NCI-H1417 treated with DMSO at 0.1 percent for 48 hours (cell line): Measurements from ENCODE around the gene CLEC18C.
"Not testable (repeated sequence)": the region's sequence is repeated elsewhere in the genome, so short reads cannot be mapped to it uniquely, and the experiment has no call there.

Source experiments
- DNase-seq: peaks from one replicate; lab custom pipeline; 2025; lab: John Stamatoyannopoulos, UW

The CLEC18C gene

GRCh38 chr16:70173212-70173837, at the start of gene CLEC18C:
CLEC18C (plus strand) TSS chr16:70173787; CDS start chr16:70174279, 492 bp downstream.
- not testable (repeated sequence) for DNase-seq

DNA sequence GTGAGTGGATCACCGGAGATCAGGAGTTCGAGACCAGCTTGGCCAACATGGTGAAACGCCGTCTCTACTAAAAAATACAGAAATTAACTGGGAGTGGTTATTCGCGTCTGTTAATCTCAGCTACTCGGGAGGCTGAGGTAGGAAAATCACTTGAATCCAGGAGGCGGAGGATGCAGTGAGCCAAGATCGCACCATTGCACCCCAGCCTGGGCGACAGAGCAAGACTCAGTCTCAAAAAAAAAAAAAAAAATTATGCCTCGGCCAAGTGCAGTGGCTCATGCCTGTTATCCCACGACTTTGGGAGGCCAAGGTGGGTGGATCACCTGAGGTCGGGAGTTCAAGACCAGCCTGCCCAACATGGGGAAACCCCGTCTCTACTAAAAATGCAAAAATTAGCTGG, 49.8 kb upstream of the CLEC18C start:
- not testable (repeated sequence) for DNase-seq

GRCh38 chr16:70126226-70126625, 47.4 kb upstream of the CLEC18C start:
- not testable (repeated sequence) for DNase-seq

- not testable (repeated sequence) for DNase-seq
These were observed 45.9 kb upstream of the CLEC18C start for GRCh38 chr16:70127706-70128105.

- not testable (repeated sequence) for DNase-seq
These were observed 44.7 kb upstream of the CLEC18C start for GRCh38 chr16:70128844-70129243.

- not testable (repeated sequence) for DNase-seq
These were observed 37.8 kb upstream of the CLEC18C start for GRCh38 chr16:70135796-70136195.

DNA sequence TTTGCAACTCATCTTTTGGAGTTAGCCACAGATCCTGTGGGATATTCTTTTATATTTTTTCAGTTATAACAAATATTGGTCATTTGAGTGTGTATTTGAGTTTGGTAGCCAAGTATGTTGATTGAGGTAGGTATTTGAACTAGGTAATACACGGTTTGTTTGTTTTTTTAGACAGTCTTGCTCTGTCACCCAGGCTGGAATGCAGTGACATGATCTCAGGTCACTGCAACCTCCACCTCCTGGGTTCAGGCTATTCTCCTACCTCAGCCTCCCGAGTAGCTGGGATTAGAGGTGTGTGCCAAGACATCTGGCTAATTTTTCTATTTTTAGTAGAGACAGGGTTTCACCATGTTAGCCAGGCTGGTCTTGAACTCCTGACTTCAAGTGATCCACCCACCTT, 37.0 kb upstream of the CLEC18C start:
- not testable (repeated sequence) for DNase-seq

GRCh38 chr16:70142739-70143138, 30.8 kb upstream of the CLEC18C start:
- DNase-seq: not testable (repeated sequence)

- not testable (repeated sequence) for DNase-seq
These were observed 30.2 kb upstream of the CLEC18C start for GRCh38 chr16:70143231-70143895.

- not testable (repeated sequence) for DNase-seq
These were observed 25.7 kb upstream of the CLEC18C start for GRCh38 chr16:70147853-70148252.

GRCh38 chr16:70148453-70148852, 25.1 kb upstream of the CLEC18C start:
- DNase-seq: not testable (repeated sequence)

DNA sequence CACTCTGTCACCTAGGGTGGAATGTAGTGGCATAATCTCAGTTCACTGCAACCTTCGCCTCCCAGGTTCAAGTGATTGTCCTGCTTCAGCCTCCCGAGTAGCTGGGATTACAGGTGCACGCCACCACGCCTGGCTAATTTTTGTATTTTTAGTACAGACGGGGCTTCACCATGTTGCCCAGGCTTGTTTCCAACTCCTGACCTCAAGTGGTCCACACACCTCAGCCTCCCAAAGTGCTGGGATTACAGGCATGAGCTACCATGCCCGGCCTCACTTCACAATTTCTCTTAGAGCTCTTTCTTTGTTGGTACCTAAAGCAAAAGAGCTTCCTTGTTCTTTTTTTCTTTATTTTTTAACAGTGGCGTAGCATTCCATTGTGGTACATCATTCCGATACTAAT, 24.3 kb upstream of the CLEC18C start:
- not testable (repeated sequence) for DNase-seq

- DNase-seq: no peak
These were observed 22.2 kb upstream of the CLEC18C start for GRCh38 chr16:70151391-70151790.

GRCh38 chr16:70151941-70152509, 21.6 kb upstream of the CLEC18C start:
- no peak for DNase-seq

DNA sequence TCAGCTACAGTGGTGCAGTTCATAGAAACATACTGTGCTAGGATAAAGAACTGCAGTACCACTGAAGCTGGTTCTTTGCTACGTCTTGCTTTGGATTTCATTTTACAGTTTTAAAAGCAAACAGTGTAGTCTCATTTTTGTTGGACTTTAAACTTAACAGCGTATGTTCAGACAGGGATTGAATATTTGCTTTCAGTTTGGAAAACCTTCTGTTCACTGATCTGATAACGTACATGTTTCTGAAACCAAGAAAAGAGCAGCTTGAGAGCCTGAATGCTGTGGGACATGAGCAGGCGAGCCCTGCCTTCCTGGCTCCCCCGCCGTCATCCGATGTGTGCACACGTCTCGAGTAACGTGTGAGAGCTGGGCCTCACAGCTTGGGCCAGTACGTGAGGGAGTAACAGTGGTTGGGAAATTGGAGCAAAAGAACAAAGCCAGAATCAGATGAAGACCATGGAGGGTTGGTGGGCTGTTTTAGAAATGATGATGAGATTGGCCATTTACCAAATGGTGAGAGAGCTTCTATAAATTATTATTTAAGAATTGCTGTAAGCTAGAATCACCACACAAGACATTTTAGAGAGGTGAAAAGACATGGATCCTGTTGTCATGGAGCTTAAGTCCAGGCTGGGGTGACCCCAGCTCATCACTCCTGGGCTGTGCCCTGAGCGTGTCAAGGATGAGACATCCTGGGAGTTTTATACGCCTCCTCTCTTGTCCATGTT, 20.8 kb upstream of the CLEC18C start:
- no peak for DNase-seq

DNA sequence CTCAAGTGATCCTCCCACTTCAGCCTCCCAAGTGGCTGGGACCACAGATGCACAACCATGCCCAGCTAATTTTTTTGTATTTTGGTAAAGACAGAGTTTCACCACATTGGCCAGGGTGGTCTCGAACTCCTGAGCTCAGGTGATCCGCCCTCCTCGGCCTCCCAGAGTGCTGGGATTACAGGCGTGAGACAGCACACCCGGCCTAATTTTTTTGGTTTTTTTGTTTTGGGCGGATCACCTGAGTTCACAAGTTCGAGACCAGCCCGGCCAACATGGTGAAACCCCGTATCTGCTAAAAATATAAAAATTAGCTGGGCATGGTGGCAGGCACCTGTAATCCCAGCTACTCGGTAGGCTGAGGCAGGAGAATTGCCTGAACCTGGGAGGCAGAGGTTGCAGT, 18.9 kb upstream of the CLEC18C start:
- not testable (repeated sequence) for DNase-seq

GRCh38 chr16:70156207-70156978, 17.2 kb upstream of the CLEC18C start:
- DNase-seq: no peak

DNA sequence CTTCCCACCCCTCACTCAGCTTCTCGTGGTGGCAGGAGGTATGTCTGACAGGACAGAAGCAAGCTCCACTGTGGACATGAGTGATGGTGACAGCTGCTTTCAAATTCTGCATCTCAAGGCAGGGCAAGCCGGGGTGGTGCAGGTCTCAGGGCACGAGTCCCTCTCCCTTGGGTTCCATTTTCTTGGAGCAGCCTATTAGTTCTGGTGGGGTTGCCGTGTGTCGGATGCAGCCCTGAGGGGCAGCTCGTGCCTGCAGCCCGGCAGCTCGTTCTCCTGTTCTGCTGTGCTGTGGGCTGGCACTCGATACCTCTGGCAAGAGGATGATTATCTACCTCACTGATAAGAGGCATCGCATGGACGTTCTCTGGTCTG, 16.5 kb upstream of the CLEC18C start:
- DNase-seq: no peak

GRCh38 chr16:70157477-70158260, 15.9 kb upstream of the CLEC18C start:
- no peak for DNase-seq

GRCh38 chr16:70158261-70158939, 15.2 kb upstream of the CLEC18C start:
- DNase-seq: no peak
